D341Med (cell line): ENCODE measurements around the gene CRYGC.
A peak's percentile ranks its signal among the peaks of the same experiment; 100 is the strongest.
"Not testable (repeated sequence)": the region's sequence is repeated elsewhere in the genome, so short reads cannot be mapped to it uniquely, and the experiment has no call there.

Source experiments
- DNase-seq: peaks from one replicate; pipeline ENCODE4 v3.0.0; 2012; ENCODE audit warnings: low spot score

CRYGC gene

DNA sequence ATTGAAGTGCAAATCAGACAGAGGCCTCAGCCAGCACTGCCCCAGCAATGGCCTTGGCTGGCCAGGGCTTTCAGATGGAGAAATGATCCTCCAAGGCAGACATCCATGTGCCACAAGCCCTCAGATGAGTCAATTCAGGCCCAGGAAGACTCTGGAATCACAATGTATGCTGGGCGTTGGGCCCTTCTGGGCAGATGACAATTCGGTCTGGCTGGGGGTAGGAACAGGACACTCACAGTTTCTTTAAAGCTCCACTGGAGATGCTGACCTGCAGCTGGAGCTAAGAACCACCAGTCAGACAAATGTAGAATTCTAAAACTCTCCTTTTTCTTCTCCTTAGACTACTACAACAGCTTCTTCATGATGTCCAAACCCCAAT, 7.1 kb upstream of the CRYGC start:
- DNase-seq: no peak

DNA sequence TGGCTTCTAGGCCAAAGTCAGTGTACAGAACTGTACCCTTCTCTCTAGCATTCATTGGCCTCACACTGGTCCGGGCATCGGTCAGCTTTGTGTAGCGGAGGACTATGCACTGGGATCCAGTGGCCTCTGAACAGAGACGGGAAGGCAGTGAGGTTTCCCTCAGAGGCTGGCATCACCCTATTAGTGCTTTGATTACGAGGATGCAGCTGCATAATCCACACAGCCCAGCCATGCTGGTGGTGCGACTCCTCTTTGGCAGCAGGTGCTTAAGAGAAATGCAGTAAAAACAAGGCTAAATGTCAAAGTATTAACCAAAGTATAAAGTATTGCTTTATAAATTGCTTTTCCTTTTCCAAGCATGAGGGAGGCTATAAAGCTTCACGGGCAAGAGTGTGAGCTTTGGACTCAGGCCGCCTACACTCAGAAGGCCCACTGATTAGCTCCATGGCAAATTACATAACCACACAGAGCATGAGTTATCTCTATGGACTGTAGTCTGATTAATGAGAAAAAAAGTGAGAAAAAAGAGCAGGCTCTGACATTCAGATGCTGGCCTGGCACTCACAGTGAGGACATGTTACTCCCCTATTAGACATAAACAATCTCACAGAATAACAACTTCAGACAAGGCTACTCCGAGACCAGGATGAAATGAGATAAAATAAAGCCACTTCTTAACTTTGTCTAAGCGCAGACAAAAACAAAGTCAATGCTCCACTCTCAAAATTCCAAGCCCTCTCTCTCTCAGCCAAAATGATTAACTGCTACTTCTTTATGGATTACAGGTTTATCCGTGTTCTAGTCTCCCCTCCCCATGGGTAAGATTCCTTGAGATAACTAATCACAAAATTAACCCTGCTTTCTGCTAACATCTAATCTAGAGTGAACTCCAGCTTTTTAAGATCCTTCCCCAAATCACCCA, 6.4 kb upstream of the CRYGC start:
- DNase-seq: no peak

DNA sequence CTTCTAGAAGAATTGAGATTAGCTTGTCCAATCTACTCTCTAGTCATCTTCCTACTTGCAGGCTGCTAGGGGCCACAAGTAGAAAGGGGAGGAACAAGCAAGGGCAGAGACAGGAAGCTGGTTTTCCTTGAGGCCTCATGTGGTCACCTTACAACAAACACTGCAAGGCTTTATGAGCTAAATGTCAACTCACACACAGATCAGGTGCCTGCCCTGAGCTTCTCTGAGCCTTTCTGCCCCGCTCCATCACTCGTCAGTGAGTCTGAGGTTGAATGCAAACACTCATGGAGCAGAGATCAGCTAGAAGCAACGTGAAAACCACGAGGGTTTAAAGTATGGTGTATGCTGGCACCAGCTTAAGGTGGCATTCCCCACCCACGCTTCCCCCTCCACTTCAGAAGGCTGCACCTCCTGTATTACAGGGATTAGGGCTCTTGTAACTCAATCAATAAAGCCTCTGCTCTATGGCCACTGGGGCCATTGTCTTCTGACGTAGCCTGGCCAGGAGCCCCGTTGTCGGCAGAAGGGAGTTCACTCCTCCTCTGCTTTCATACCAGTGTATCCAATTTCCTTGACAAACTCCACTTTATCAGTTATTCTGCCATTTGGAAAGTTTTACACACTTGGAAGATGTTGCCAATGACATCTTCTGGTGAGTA, 5.4 kb upstream of the CRYGC start:
- DNase-seq: no peak

DNA sequence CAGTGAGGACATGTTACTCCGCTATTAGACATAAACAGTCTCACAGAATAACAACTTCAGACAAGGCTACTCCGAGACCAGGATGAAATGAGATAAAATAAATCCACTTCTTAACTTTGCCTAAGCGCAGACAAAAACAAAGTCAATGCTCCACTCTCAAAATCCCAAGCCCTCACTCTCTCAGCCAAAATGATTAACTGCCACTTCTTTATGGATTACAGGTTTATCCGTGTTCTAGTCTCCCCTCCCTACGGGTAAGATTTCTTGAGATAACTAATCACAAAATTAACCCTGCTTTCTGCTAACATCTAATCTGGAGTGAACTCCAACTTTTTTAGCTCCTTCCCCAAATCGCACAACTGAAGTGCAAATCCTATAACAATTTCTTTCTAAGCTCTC, 1.1 kb upstream of the CRYGC start:
- DNase-seq: no peak

DNA sequence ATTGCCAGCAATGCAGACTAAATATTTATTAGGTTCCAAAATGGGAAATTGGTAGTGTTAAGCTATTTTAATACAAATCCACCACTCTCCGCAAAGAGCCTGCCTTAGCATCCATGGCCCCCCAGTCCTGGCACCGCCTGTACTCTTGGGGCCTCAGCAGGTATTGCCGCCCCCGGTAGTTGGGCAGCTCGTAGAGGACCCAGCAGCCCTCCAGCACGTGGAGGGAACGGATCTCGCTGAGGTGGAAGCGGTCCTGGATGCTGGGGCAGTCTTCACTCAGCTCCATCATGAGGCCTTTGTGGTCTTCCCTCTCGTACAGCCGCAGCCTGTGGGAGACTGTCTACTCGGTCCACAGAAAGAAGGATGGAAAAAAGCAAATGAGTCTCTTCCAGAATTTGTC, 1.5 kb downstream of the CRYGC start:
- no peak for DNase-seq

DNA sequence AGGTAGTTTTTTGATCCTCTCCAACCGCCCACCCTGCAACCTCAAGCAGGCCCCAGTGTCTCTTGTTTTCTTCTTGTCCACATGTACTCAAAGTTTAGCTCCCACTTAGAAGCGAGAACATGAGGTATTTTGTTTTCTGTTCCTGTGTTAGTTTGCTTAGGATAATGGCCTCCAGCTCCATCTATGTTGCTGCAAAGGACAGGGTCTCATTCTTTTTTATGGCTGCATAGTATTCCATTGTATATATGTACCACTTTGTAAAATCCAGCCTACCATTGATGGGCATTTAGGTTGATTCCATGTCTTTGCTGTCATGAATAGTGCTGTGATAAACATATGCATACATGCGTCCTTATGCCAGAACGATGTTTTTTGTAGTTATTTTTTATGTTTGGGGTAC, 2.5 kb downstream of the CRYGC start:
- DNase-seq: no peak

DNA sequence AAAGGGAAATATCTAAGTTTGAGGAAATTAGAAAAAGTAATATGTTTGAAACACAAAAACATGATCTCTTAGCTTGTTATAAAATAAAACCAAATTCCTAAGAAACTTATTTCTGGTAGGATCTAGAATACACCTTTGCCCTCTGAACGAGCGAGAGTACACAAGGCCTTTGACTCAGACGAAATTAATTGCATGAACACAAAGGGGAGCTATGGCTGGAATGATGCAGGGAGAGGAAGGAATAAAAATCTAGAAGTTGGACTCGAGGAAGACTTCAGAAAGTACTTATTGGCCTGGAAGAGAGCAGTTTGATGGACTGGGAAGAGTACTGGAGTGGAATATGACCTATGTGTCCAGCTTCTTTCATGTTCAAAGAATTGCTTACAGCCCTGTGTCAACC, 4.4 kb downstream of the CRYGC start:
- DNase-seq: no peak

DNA sequence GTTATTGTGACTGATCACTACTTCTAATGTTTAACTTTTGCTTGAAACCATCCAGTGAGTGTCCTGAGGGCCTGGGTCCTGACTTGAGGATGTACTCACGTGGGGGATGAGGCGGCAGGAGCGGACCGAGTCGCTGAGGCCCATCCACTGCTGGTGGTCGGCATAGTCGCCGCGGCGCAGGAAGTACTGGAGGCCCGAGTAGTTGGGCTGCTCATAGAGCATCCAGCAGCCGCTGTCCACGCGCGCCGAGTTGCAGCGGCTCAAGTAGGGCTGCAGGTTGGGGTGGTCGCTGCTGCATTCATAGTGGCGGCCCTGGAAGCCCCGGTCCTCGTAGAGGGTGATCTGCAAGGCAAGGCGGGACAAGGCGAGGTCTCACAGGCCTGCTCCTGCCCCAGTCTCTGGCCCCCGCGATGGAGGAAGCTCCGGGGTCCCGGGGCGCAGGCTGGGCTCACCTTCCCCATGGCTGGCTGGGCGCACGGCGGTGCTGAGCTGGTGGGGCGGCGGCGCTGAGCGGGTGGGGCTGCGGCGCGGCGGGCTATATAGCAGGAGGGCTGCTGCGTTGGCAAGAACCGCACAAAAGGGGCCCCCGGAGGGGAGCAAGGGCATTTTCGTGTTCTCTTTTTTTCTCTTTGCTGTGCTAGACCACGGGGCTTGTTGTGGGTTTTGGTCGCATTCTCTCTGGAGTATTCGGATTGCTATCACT, 5.5 kb downstream of the CRYGC start, which contains the start of gene CRYGD:
CRYGD (minus strand) TSS at position 512 of the 703 bp plus-strand sequence; CDS start at position 461, 51 bp downstream.
- DNase-seq: not testable (repeated sequence)

DNA sequence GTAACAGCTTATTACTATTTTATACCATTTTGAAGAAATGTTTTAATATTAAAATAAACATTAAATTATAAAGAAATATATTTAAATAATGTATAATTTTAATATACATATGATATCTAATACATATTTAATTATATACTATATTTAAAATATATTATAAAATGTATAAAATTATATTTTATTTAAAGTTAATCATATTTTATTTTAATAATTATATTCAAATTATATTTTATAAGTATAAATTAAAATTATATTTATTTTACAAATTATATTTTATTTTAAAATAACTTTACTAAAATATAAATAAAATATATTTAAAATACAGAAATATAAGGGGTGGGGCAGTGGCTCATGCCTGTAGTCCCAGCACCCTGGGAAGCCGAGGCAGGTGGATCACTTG, 7.4 kb downstream of the CRYGC start:
- no peak for DNase-seq

DNA sequence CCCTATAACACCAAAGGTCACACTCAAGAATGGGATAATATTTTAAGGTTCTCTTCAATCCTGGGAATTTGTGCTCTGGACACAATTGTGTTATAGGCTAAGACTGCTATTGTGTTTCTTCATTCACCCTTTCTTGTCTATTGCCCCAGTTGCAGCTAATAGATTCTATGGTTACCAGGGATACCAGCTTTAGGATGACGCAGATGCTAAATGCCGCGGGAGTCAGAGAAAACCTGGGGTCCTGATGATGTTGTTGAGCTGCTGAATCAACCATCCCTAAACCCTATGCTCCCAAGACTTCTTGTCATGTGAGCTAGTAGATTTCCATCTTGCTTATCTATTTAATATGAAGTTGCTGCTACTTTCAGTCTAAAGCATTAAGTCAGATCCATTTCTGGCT, 10.7 kb downstream of the CRYGC start:
- no peak for DNase-seq

DNA sequence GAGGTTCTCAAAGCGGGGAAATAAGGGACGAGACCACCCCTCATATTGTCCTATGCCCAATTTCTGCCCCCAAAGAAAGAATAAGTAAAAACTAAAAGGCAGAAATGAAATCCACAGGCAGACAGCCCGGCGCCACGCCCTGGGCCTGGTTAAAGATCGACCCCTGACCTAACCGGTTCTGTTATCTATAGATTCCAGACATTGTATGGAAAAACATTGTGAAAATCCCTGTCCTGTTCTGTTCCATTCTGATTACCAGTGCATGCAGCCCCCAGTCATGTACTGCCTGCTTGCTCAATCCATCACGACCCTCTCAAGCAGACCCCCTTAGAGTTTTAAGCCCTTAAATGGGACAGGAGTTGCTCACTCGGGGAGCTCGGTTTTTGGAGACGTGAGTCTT, 12.2 kb downstream of the CRYGC start:
- not testable (repeated sequence) for DNase-seq

DNA sequence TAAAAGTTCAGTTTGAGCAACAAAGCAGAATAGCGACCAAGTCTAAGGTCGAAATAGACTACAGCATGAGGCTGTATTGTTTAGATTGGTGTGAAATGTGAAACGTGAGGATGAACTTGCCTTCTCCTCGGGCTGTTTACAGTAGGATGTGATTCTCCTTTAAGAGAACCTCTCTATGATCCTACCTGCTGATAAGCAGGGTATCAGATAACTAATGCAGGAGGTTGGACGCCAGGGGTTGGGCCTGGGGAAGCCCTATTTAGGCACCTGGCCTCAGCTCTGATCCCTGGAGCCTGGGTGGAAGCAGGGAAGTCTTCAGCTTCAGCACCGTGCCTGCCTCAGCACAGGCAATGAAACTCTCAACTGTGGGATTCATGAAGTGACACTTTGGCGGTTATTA, 16.7 kb downstream of the CRYGC start:
- DNase-seq: no peak

DNA sequence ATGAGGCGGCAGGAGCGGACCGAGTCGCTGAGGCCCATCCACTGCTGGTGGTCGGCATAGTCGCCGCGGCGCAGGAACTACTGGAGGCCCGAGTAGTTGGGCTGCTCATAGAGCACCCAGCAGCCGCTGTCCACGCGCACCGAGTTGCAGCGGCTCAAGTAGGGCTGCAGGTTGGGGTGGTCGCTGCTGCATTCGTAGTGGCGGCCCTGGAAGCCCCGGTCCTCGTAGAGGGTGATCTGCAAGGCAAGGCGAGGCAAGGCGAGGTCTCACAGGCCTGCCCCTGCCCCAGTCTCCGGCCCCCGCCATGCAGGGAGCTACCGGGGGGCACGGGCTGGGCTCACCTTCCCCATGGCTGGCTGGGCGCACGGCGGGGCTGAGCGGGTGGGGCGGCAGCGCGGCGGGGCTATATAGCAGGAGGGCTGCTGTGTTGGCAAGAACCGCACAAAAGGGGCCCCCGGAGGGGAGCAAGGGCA, 17.3 kb downstream of the CRYGC start:
- DNase-seq: not testable (repeated sequence)

DNA sequence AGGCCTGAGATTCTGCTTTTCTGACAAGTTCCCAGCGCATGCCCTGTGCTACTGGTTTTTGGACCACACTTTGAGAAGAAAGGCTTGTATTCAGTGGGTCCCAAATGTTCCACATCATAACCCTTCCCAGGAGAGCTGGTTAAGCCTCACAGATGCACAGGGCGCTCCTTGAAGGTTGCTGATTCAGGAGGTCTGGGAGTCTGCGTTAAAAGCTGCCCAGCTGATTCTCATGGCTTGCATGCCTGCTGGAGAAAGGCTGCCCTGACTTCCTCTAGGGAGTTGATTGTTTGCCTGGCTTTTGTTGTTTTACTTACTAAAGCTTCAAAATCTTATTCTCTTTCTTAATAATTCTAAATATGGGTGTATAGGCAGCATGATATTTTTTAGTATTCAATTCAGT, 26.0 kb downstream of the CRYGC start:
- DNase-seq: no peak

DNA sequence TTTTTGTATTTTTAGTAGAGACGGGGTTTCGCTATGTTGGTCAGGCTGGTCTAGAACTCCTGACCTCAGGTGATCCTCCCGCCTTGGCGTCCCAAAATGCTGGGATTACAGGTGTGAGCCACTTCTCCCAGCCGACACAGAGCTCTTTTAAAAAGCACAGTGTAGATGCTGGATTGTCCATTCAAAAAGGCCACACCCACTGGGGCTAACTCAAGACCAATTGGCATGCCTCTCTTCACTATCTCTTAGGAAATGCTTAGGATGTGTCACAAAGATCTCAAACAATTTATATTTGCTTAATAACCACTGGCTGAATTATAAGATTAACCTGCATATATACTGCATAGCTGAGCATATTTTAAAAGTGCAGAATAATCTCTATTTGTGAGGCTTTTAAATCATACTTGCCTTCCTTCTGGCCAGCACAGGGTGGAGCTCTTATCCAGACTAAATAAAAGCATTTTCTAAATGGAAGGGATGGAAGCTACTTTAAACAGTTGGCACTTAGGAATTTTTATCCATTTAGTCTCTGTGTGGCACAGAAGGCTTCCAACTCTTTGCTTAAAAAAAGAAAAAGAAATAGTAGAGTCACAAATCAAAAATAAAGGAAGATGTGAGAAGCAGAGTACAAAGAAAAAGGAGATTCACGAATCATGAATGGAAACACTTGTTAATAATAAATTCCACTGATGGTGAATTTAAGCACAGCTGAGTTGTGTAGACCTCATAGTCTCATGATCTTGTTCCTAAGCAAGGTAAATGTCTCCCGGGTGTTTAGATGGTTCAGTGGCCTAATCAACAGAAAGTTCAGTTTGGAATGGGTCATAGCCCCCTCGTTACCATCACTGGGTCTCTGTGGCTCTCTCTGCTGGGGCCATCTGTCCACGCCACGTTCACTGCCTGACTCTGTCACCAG, 27.7 kb downstream of the CRYGC start:
- peak; percentile 39 for DNase-seq

DNA sequence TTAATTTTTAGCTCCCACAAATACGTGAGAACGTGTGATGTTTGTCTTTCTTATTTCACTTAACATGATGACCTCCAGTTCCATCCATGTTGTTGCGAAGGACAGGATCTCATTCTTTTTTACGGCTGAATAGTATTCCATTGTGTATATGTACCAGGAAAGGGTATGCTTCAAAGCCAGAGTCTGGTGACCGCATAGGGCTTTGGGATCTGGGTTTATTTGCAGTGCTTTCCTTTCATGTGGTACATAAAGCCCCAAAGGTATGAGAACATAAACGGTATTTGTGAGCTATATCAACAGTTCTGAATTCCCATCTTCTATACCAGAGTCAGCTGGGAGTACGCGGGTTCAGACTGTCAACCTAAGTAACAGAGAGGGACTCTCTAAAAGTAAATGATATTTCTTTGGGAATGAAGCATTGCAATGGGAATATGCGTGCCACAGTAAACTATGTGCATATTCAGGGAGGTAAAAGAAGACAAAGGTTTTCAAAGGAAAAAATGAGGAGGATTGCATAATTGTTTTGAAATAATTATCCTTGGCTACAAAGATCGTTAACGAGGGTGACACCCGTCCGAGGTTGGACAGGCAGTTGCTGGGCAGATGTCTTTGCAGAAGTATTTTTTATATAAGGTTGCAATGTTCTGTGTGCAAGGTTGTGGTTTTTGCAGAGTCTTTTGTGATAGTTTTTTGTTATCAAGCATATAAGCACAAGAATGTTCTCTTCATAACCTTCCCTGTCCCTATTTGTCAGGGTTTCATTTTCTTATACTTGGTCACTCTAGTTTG, 29.8 kb downstream of the CRYGC start:
- no peak for DNase-seq

DNA sequence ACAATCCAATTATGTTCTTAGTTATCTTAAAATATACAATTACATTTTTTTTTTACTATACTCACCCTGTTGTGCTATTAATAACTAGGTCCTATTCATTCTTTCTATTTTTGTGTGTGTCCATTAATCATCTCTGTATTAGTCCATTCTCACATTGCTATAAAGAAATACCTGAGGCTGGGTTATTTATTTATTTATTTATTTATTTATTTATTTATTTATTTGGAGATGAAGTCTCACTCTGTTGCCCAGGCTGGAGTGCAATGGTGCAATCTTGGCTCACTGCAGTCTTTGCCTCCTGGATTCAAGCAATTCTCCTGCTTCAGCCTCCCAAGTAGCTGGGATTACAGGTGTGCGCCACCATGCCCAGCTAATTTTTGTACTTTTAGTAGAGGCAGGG, 30.9 kb downstream of the CRYGC start:
- DNase-seq: not testable (repeated sequence)

DNA sequence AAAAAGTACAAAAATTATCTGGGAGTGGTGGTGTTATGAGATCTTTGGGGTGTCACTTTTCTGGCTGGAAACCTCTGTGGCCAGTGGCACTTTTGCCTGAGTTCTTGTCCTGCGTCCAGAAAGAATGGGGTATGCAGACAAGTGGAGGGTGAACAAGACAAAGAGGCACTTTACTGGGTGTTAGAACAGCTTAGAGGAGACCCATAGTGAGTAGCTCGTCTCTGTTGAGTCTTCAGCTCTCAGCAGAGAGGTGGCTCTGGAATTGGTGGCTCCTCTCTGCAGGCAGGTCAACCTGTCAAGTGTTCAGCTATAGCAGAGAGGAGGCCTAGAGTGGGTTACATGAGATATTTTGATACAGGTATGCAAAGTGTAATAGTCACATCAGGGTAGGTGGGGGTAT, 31.4 kb downstream of the CRYGC start:
- DNase-seq: no peak

DNA sequence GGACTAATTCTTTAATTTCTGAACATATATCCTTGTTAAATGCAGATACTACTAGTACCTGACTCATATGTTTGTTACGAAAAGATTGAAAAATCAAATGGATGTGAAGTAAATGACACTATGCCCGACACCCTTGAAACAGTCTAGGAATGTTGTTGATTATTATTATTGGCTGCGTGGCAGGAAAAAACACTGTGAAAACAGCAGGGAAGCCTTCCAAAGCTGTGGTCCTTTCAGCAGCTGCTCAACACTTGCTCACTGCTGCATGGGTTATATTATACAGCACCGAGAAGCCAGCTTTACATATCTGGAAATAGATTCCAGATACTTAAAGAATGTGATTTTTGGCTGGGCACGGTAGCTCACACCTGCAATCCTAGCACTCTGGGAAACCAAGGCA, 31.8 kb downstream of the CRYGC start:
- no peak for DNase-seq

DNA sequence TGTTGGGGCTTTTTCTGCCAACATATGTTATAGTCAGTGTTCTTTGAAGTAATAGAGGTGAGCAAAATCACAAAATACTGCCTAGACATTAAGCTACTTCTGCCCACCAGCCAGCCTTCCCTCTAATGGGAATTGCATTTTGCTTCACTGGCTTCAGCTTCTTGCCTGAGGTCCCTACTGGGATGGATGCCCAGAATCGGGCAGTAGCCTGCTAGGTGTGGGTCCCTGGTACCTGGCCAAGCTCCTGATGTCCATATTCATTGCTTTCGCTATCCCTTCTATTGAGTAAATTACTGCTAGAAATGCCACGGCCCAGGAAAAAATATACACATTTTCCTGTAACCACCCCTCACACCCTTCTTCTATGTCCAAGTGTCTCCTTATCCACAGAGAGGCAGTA, 32.3 kb downstream of the CRYGC start:
- DNase-seq: no peak

DNA sequence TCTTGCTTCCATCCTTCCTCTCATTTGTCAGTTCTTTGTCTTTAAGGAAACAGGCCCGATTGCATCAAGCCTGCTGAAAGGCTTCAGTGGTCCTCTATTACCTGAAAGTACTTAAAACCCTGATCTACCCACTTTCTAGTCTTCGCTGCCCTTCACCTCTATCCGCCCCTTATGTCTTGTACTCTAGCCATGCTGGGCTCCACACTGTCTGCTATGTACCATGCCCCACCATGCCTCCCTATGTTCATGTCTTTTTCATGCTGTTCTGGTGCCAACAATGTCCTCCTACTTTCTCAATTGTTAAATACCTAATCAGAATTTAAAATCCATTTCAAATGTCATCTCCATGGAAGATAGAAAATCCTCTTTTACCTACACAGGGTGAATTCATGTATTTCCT, 33.5 kb downstream of the CRYGC start:
- no peak for DNase-seq
